HFF-Myc (cell line): ENCODE results near the gene CMPK1.
"Not testable (repeated sequence)": the region's sequence is repeated elsewhere in the genome, so short reads cannot be mapped to it uniquely, and the experiment has no call there.

Experiments used
- DNase-seq: peaks from one replicate; pipeline ENCODE4 v3.0.0-alpha.2; 2011; ENCODE audit warnings: low read depth; ENCODE audit errors: extremely low read depth
- H3K4me3 ChIP-seq: replicated peaks from 2 replicates; pipeline ENCODE4 v1.5.1; 2011; ENCODE audit warnings: low read depth, mild to moderate bottlenecking, control low read depth, low read length
- TF ChIP-seq, protein P1 (sequence below): IDR thresholded peaks from 2 replicates; pipeline ENCODE4 v1.5.1; 2012; ENCODE audit warnings: mild to moderate bottlenecking, low read depth, low read length, control low read depth; ENCODE audit errors: missing control alignments

The CMPK1 gene, protein sequence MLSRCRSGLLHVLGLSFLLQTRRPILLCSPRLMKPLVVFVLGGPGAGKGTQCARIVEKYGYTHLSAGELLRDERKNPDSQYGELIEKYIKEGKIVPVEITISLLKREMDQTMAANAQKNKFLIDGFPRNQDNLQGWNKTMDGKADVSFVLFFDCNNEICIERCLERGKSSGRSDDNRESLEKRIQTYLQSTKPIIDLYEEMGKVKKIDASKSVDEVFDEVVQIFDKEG

DNA sequence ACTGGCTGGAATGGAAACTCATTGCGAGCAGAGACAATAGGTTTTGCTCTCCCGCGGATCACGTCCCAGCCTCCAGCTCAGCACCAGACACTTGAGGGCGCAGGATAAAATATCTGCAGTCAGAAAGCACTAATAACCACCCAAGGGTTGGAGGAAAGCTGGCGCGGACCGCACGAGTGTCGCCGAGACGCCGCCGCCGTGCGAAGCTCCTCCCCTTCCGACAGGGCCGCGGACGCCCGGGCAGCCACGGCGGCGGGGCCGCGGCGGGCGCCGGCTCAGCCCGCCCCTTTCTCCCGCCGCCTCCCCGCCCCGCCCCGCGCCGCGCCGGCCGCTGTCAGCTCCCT lies at the start of gene CMPK1:
CMPK1 (plus strand) TSS at position 213 of the 344 bp plus-strand sequence. CDS start 156 bp downstream, outside the sequence.
- TF ChIP-seq, protein P1, sequence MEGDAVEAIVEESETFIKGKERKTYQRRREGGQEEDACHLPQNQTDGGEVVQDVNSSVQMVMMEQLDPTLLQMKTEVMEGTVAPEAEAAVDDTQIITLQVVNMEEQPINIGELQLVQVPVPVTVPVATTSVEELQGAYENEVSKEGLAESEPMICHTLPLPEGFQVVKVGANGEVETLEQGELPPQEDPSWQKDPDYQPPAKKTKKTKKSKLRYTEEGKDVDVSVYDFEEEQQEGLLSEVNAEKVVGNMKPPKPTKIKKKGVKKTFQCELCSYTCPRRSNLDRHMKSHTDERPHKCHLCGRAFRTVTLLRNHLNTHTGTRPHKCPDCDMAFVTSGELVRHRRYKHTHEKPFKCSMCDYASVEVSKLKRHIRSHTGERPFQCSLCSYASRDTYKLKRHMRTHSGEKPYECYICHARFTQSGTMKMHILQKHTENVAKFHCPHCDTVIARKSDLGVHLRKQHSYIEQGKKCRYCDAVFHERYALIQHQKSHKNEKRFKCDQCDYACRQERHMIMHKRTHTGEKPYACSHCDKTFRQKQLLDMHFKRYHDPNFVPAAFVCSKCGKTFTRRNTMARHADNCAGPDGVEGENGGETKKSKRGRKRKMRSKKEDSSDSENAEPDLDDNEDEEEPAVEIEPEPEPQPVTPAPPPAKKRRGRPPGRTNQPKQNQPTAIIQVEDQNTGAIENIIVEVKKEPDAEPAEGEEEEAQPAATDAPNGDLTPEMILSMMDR: no peak
- peak; percentile 72 for DNase-seq

DNA sequence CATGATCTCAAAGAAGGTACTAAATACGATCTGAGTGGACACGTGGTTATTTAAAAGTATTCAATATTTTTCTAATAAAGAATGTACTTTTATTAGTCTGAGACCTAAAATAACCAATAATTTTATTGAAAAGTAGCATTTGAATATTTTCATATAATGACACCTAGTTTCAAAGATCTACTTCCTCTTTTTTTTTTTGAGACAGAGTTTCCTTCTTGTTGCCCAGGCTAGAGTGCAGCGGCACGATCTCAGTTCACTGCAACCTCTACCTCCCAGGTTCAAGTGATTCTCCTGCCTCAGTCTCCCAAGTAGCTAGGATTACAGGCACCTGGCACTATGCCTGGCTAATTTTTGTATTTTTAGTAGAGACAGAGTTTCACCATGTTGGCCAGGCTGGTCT lies 45.5 kb upstream of the CMPK1 start:
- not testable (repeated sequence) for DNase-seq, H3K4me3 ChIP-seq

More for the DNA sequence above, at the start of gene CMPK1:
- peak within 1 kb of the TSS; percentile 63 for H3K4me3 ChIP-seq

DNA sequence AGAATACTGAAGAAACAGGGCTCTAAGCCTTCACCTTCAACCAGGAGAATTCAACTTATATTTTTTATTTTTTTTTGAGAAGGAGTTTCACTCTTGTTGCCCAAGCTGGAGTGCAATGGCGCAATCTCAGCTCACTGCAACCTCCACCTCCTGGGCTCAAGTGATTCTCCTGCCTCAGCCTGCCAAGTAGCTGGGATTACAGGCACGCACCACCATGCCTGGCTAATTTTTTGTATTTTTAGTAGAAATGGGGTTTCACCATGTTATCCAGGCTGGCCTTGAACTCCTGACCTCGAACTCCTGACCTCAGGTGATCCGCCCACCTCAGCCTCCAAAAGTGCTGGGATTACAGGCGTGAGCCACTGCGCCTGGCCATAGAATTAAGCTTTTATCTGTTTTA lies 38.7 kb upstream of the CMPK1 start:
- not testable (repeated sequence) for H3K4me3 ChIP-seq, DNase-seq

DNA sequence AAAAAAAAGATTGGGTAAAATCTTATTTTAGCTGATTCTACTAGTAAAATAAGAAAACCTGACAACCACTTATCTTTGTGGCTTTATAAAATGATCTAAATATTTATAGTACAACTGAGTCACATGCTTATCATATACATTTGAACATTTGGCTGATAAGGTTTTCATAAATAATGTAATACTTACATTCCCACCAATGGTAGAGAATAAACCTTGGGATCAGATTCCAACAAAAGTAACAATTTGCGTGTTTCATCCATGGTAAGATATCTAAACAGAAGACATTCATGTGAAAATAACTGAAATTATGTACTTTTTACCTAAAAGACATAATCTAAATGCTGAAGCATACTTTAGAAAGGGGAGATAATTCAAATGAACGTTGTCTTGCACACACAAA lies 38.0 kb upstream of the CMPK1 start:
- H3K4me3 ChIP-seq: no peak overlapping the region
- no peak for DNase-seq
- TF ChIP-seq, protein P1: no peak

DNA sequence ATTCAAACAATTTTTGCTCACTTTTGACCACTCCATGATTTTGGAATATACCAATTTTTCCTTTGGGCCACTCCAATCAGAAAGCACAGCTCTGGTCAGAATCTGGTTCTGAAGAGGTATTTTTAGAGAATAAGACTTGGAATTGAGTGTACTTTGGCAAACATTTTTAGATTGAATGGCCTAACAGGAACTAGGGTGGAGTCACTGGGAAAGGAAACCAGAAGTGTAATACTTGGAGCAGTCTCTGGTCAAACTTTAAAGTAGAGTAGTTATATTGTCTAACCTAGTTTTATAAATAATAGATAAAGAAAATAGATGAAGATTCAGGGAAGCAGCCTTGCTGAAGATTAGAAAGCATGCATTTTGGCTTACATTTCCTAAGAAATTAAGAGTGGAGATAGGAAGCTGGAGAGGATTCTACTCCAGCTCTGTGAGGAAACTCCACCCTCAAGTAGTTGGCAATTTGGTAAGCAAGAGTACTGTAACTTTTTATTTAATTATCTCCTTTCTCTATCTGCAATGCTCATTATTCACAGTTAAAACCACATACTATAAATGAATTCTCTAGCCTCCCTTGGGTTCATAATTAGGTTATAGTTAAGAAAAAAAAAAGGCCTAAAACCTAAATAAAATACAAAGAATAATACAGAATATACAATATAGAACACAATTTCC lies 35.4 kb upstream of the CMPK1 start:
- no peak overlapping the region for H3K4me3 ChIP-seq
- TF ChIP-seq, protein P1: no peak
- no peak for DNase-seq

DNA sequence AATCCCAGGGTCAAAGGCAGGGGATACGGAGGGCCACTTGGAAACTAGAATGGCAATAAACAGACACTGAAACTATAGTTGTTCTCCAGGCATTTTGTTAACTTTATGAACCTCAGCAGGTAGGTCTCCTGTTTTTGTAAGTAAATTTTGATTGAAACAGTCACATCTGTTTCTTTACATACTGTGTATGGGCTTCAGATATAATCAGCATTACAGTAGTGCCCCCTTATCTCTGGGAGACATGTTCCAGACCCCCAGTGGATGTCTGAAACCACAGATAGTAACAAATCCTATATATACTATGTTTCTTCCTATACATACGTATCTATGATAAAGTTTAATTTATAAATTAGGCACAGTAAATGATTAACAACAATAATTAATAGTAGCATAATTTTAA lies 31.1 kb upstream of the CMPK1 start:
- TF ChIP-seq, protein P1: no peak
- H3K4me3 ChIP-seq: no peak overlapping the region
- no peak for DNase-seq

DNA sequence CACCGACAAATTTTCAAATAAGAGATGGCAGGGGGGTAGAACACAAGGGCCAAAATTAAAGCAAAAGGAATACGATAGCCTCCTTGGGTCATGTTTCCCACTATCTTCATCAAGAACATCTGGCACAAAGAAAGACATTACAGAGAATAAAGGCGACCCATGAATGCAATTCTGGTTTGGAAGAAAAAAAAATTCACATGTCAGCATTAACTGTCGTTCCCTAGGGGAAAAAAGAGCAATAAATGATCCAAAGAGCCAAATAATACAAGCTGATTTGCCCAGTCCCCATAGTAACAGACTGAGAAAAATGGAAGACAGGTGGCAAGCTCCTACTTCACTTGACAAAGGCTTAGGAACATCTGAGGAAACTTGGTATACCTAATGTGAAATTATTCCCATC lies 24.2 kb upstream of the CMPK1 start:
- TF ChIP-seq, protein P1: no peak
- H3K4me3 ChIP-seq: no peak overlapping the region
- DNase-seq: no peak
